ENCODE data around the gene PHF19. TPM values are rescaled to one million over a fixed set of nuclear protein-coding genes. Genes with fewer than 3 reads are reported as not detected.

Gene PHF19
- total RNA-seq, 4 donors from 2014 or later: 7.2 to 76.7 (median 20.6) TPM

GRCh38 chr9:120915854-120916470 is 39.0 kb upstream of the PHF19 start:
- Histone ChIP-seq H3K36me3 (peaks cover 0 to 4% (median 0%) of the 10 kb centered on the region in 3 donors), H3K4me3 (no peak overlapping the region), H3K4me1 (peaks cover 0 to 17% (median 3%) of the 10 kb centered on the region in 4 donors), H3K27ac (peak overlapping the region; percentile 13 to 61 (median 36)), H3K27me3 (no peaks in the 10 kb centered on the region), H3K9me3 (no peaks in the 10 kb centered on the region)
- no peak for TF ChIP-seq POLR2A (IDR thresholded peaks at IDR 0.05)
- no peak for TF ChIP-seq CTCF (IDR thresholded peaks at IDR 0.05)
- DNase-seq: no peak

GRCh38 chr9:120914953-120915352 is 38.0 kb upstream of the PHF19 start:
- Histone ChIP-seq H3K4me1 (peaks cover 0 to 17% (median 0%) of the 10 kb centered on the region in 4 donors), H3K27me3 (no peaks in the 10 kb centered on the region), H3K4me3 (no peak overlapping the region), H3K27ac (peak overlapping the region in 1 of 4 donors; percentile 2), H3K36me3 (peaks cover 0 to 6% (median 0%) of the 10 kb centered on the region in 3 donors), H3K9me3 (no peaks in the 10 kb centered on the region)
- DNase-seq: no peak
- no peak for TF ChIP-seq POLR2A (IDR thresholded peaks at IDR 0.05)
- no peak for TF ChIP-seq CTCF (IDR thresholded peaks at IDR 0.05)

- peaks cover 0 to 6% (median 0%) of the 10 kb centered on the region in 3 donors for H3K36me3 ChIP-seq
- no peak overlapping the region for H3K4me3 ChIP-seq
These were observed 37.4 kb upstream of the PHF19 start for GRCh38 chr9:120914396-120914795.

GRCh38 chr9:120913647-120914264 is 36.8 kb upstream of the PHF19 start:
- DNase-seq: no peak

More at GRCh38 chr9:120914396-120914795, 37.4 kb upstream of the PHF19 start:
- DNase-seq: no peak
- Histone ChIP-seq H3K27ac (peak overlapping the region in 1 of 4 donors; percentile 2), H3K9me3 (no peaks in the 10 kb centered on the region), H3K27me3 (no peaks in the 10 kb centered on the region), H3K4me1 (peaks cover 0 to 17% (median 0%) of the 10 kb centered on the region in 4 donors)
- no peak for TF ChIP-seq CTCF (IDR thresholded peaks at IDR 0.05)
- TF ChIP-seq POLR2A (IDR thresholded peaks at IDR 0.05): no peak

More at GRCh38 chr9:120913647-120914264, 36.8 kb upstream of the PHF19 start:
- TF ChIP-seq POLR2A (IDR thresholded peaks at IDR 0.05): no peak
- no peak for TF ChIP-seq CTCF (IDR thresholded peaks at IDR 0.05)
- H3K27ac ChIP-seq: no peak overlapping the region
- peaks cover 0 to 16% (median 0%) of the 10 kb centered on the region in 4 donors for H3K4me1 ChIP-seq
- H3K9me3 ChIP-seq: no peaks in the 10 kb centered on the region
- H3K4me3 ChIP-seq: no peak overlapping the region
- H3K27me3 ChIP-seq: no peaks in the 10 kb centered on the region
- peaks cover 0 to 6% (median 0%) of the 10 kb centered on the region in 3 donors for H3K36me3 ChIP-seq

Measured in Peyer's patch (tissue), 4 donors.